Bronchial epithelial cell (primary cell): Measurements from ENCODE around the gene NAIF1. TPM values are rescaled to one million over a fixed set of nuclear protein-coding genes. Genes with fewer than 3 reads are reported as not detected.

ENCODE experiments used
- DNase-seq: peaks from one replicate; pipeline ENCODE4 v3.0.0-alpha.2; 2010; ENCODE audit warnings: low read depth
- FAIRE-seq: peaks from 2 replicates; lab custom pipeline; 2011; peaks lifted over from hg19 to GRCh38; lab: Jason Lieb, UNC
- H3K27me3 ChIP-seq: 2 replicates; pipeline ENCODE4 v1.5.1; 2011; ENCODE audit warnings: low read length; ENCODE audit not compliant: control insufficient read depth, insufficient read depth
- H3K36me3 ChIP-seq: 2 replicates; pipeline ENCODE4 v1.5.1; 2011; ENCODE audit warnings: low read length; ENCODE audit not compliant: control insufficient read depth, insufficient read depth
- H3K4me3 ChIP-seq: 2 replicates; pipeline ENCODE4 v1.5.1; 2011; ENCODE audit warnings: mild to moderate bottlenecking, low read depth, low read length, control low read depth
- CTCF ChIP-seq: IDR thresholded peaks from 2 replicates; pipeline ENCODE4 v1.5.1; 2011; ENCODE audit warnings: mild to moderate bottlenecking, moderate library complexity, low read length, control low read depth, inconsistent platforms; ENCODE audit not compliant: insufficient read depth, severe bottlenecking
- total RNA-seq: library from RNA; depleted of rRNA; stranded (reverse); fragments of >200 nt; gene quantifications from 2 replicates; pipeline ENCODE4 v1.2.1, GENCODE V29; 2014

The NAIF1 gene
- total RNA-seq, 1 donor from 2014 or later: 10.3 TPM

- H3K4me3 ChIP-seq: no peak overlapping the region
- TF ChIP-seq CTCF: peak; percentile 80
- H3K27me3 ChIP-seq: no peaks in the 10 kb centered on the region
- FAIRE-seq: no peak
- no peaks in the 10 kb centered on the region for H3K36me3 ChIP-seq
- peak; percentile 81 for DNase-seq
Measured at GRCh38 chr9:128034821-128035652, 32.1 kb downstream of the NAIF1 start.

GRCh38 chr9:128033609-128034008, 33.5 kb downstream of the NAIF1 start:
- no peak for DNase-seq
- no peak for FAIRE-seq
- Histone ChIP-seq H3K27me3 (no peaks in the 10 kb centered on the region), H3K4me3 (no peak overlapping the region), H3K36me3 (no peaks in the 10 kb centered on the region)
- no peak for TF ChIP-seq CTCF

GRCh38 chr9:128027705-128028104, 39.4 kb downstream of the NAIF1 start:
- no peaks in the 10 kb centered on the region for H3K27me3 ChIP-seq
- H3K4me3 ChIP-seq: no peak overlapping the region
- DNase-seq (no peak), FAIRE-seq (no peak)
- no peaks in the 10 kb centered on the region for H3K36me3 ChIP-seq
- TF ChIP-seq CTCF: no peak

GRCh38 chr9:128026773-128027541, 40.2 kb downstream of the NAIF1 start:
- DNase-seq (no peak), FAIRE-seq (no peak)
- no peaks in the 10 kb centered on the region for H3K36me3 ChIP-seq
- no peaks in the 10 kb centered on the region for H3K27me3 ChIP-seq
- H3K4me3 ChIP-seq: no peak overlapping the region
- TF ChIP-seq CTCF: no peak

GRCh38 chr9:128026255-128026772, 40.8 kb downstream of the NAIF1 start:
- no peaks in the 10 kb centered on the region for H3K27me3 ChIP-seq
- DNase-seq (no peak), FAIRE-seq (no peak)
- no peak for TF ChIP-seq CTCF
- no peaks in the 10 kb centered on the region for H3K36me3 ChIP-seq
- H3K4me3 ChIP-seq: no peak overlapping the region
